Lower lobe of right lung (tissue), 2 donors: ENCODE measurements around the gene GPC4. TPM values are rescaled to one million over a fixed set of nuclear protein-coding genes. Genes with fewer than 3 reads are reported as not detected.

Experiments
- ATAC-seq, 2 donors: fragments of 200-7000 bp; cut with Tn5 transposase; one replicate each; pipeline ENCODE4 v1.9.1; 2020 to 2022; ENCODE audit warnings: mild to moderate bottlenecking in 2 of 2, moderate library complexity in 2 of 2
- DNase-seq: peaks from one replicate; pipeline ENCODE4 v3.0.0-alpha.2; 2020
- H3K27ac ChIP-seq: fragments of 200-600 bp; one replicate; pipeline ENCODE4 v1.8.0; 2022
- H3K27me3 ChIP-seq: fragments of 200-600 bp; one replicate; pipeline ENCODE4 v1.8.0; 2022; ENCODE audit warnings: low read depth
- H3K36me3 ChIP-seq: fragments of 200-600 bp; one replicate; pipeline ENCODE4 v1.8.0; 2022; ENCODE audit warnings: mild to moderate bottlenecking
- H3K4me1 ChIP-seq: fragments of 200-600 bp; one replicate; pipeline ENCODE4 v1.8.0; 2022
- H3K4me3 ChIP-seq: fragments of 200-600 bp; one replicate; pipeline ENCODE4 v1.8.0; 2022; ENCODE audit warnings: mild to moderate bottlenecking
- H3K9me3 ChIP-seq: fragments of 200-600 bp; one replicate; pipeline ENCODE4 v1.8.0; 2022
- intact Hi-C: fragments of 100-400 bp; cut with DNase I; formaldehyde crosslinking; loops from one replicate; pipeline ENCODE4 v1.11.0; 2022
- total RNA-seq: library from RNA; stranded (reverse); fragmentation: NEBNext Ultra II Directional; extraction: Animal tissue kit (Norgen Biotek cat#: 25700); gene quantifications from one replicate; pipeline ENCODE4 v1.2.1, GENCODE V29; 2021
- TF ChIP-seq, protein P1 (sequence below): fragments of 200-600 bp; IDR thresholded peaks from one replicate; pipeline ENCODE4 v1.8.0; 2022; ENCODE audit warnings: antibody characterized with exemption, mild to moderate bottlenecking
- donor health status: DM: no; HTN: yes; CAD: no; lungs with severe emphysema.

GPC4 gene
- total RNA-seq, 1 donor from 2014 or later, result 41.9 TPM

DNA sequence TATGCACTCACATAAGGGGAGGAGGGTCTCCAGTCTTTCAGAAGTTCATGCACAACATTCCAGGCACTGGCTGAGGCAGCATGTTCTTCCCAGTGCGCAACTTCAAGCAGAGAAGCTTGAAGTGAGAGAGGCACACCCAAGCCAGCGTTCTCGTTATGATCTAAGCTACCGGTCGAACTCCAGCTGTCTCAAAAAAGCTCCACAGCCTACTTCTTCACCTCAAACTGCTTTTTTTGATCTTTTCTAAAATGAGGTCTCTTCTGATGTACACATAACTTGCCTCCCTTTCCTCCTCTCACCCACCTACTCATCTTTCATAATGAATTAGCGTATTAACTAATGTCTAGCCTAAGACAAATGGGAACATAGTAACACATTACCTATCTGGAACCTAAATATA is 25.3 kb downstream of the GPC4 start:
- Histone ChIP-seq H3K4me3 (no peak overlapping the region), H3K4me1 (no peaks in the 10 kb centered on the region), H3K27me3 (no peaks in the 10 kb centered on the region), H3K36me3 (no peaks in the 10 kb centered on the region), H3K9me3 (no peaks in the 10 kb centered on the region), H3K27ac (no peak overlapping the region)
- DNase-seq (no peak), ATAC-seq (no peak)
- intact Hi-C loops, result no loop called here
- TF ChIP-seq, protein P1, sequence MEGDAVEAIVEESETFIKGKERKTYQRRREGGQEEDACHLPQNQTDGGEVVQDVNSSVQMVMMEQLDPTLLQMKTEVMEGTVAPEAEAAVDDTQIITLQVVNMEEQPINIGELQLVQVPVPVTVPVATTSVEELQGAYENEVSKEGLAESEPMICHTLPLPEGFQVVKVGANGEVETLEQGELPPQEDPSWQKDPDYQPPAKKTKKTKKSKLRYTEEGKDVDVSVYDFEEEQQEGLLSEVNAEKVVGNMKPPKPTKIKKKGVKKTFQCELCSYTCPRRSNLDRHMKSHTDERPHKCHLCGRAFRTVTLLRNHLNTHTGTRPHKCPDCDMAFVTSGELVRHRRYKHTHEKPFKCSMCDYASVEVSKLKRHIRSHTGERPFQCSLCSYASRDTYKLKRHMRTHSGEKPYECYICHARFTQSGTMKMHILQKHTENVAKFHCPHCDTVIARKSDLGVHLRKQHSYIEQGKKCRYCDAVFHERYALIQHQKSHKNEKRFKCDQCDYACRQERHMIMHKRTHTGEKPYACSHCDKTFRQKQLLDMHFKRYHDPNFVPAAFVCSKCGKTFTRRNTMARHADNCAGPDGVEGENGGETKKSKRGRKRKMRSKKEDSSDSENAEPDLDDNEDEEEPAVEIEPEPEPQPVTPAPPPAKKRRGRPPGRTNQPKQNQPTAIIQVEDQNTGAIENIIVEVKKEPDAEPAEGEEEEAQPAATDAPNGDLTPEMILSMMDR, result no peak

- no peak overlapping the region for H3K4me3 ChIP-seq
- H3K4me1 ChIP-seq, result no peaks in the 10 kb centered on the region
- no peaks in the 10 kb centered on the region for H3K36me3 ChIP-seq
- DNase-seq, result no peak
- ATAC-seq, result no peak
- intact Hi-C loops, result no loop called here
- TF ChIP-seq, protein P1, result no peak
- H3K27me3 ChIP-seq, result no peaks in the 10 kb centered on the region
- no peaks in the 10 kb centered on the region for H3K9me3 ChIP-seq
- no peak overlapping the region for H3K27ac ChIP-seq
Measured at GRCh38 chrX:133384454-133384853, 30.8 kb downstream of the GPC4 start.

GRCh38 chrX:133380711-133381619 is 34.3 kb downstream of the GPC4 start:
- intact Hi-C loops, result no loop called here

DNA sequence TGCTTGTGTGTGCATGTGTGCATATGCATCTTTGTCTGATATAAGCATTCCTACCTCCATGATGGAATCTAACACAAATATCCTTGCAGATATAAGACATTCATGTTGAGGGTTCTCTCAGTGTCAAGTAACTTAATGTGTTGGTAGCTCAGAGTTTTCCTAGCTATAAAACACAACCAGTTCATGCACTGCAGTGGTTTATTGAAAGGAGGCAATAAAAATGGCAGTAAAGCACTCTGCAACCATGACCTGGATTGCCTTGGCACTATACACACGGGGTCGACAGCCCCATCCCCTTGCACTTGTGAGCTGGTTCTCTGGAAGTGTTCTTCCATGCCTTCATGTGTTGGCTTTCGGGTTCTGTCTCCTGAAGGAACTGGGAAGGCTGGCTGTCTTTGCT is 38.9 kb downstream of the GPC4 start:
- H3K36me3 ChIP-seq, result no peaks in the 10 kb centered on the region
- TF ChIP-seq, protein P1, result no peak
- no peaks in the 10 kb centered on the region for H3K4me1 ChIP-seq
- intact Hi-C loops, result no loop called here
- DNase-seq (no peak), ATAC-seq (no peak)
- H3K9me3 ChIP-seq, result no peaks in the 10 kb centered on the region
- H3K4me3 ChIP-seq, result no peak overlapping the region
- H3K27ac ChIP-seq, result no peak overlapping the region
- no peaks in the 10 kb centered on the region for H3K27me3 ChIP-seq

More at GRCh38 chrX:133380711-133381619, 34.3 kb downstream of the GPC4 start:
- ATAC-seq, result no peak
- no peak overlapping the region for H3K27ac ChIP-seq
- no peaks in the 10 kb centered on the region for H3K36me3 ChIP-seq
- no peaks in the 10 kb centered on the region for H3K27me3 ChIP-seq
- TF ChIP-seq, protein P1, result no peak
- H3K9me3 ChIP-seq, result no peaks in the 10 kb centered on the region
- no peak overlapping the region for H3K4me3 ChIP-seq
- H3K4me1 ChIP-seq, result no peaks in the 10 kb centered on the region
- no peak for DNase-seq

- no peak for DNase-seq
- Histone ChIP-seq H3K36me3 (no peaks in the 10 kb centered on the region), H3K9me3 (no peaks in the 10 kb centered on the region), H3K4me1 (no peaks in the 10 kb centered on the region), H3K27me3 (no peaks in the 10 kb centered on the region), H3K4me3 (no peak overlapping the region), H3K27ac (no peak overlapping the region)
- ATAC-seq, result no peak
- intact Hi-C loops, result no loop called here
- TF ChIP-seq, protein P1, result no peak
Measured at GRCh38 chrX:133375615-133376340, 39.5 kb downstream of the GPC4 start.
